ENCODE data around the gene TIMELESS. TPM values are rescaled to one million over a fixed set of nuclear protein-coding genes. Genes with fewer than 3 reads are reported as not detected.

The TIMELESS gene
- total RNA-seq, 1 donor from 2014 or later: 108 TPM

DNA sequence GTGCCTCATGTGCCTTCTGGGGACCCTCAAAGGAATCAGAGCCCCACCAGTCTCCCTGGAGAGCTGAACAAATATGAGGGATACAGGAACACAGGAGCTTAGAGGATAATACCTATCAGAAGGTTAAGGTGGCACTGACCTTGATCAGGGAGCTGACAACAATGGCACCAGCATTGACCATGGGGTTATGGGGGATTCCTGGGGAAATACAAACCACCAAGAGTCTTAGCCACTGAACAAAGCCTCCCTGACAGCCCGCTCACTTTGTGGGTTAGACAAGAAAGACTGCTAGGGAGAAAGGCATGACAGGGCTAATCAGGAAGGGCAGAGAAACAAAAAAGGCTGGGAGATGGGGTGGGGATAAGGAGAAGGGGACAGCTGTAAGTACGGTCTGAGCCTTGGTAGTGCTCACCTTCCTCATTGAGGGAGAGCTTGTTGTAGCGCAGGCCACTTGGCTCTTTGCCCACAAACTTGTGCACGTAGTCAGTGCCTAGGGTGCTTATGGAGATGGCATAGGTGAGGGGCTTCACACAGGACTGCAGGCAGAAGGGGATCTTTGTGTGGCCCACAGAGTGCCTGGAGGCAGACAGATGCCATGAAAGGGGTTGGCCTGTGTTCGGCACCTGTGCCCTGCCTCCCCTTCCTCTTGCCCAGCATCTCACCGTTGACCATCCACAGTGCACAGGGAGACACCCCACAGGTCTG is 28.4 kb upstream of the TIMELESS start:
- Mint-ChIP-seq H3K9me3 (no peaks in the 10 kb centered on the region), H3K27me3 (ENCODE audit: low read depth) (peaks cover 2% of the 10 kb centered on the region), H3K4me1 (no peaks in the 10 kb centered on the region), H3K36me3 (ENCODE audit: low read depth) (no peaks in the 10 kb centered on the region), H3K27ac (ENCODE audit: unreplicated experiment) (peak overlapping the region; percentile 62), H3K4me3 (no peak overlapping the region)
- no peak for TF ChIP-seq CTCF (conservative IDR thresholded peaks at IDR 0.05)
- DNase-seq (ENCODE audit: low read depth, low spot score): no peak

GRCh38 chr12:56476972-56477432 is 27.8 kb upstream of the TIMELESS start:
- no peaks in the 10 kb centered on the region for H3K9me3 Mint-ChIP-seq
- H3K4me1 Mint-ChIP-seq: no peaks in the 10 kb centered on the region
- no peaks in the 10 kb centered on the region for H3K27me3 Mint-ChIP-seq (ENCODE audit: low read depth)
- no peak overlapping the region for H3K4me3 Mint-ChIP-seq
- H3K27ac Mint-ChIP-seq (ENCODE audit: unreplicated experiment): no peak overlapping the region
- H3K36me3 Mint-ChIP-seq (ENCODE audit: low read depth): no peaks in the 10 kb centered on the region
- TF ChIP-seq CTCF (conservative IDR thresholded peaks at IDR 0.05): no peak
- DNase-seq (ENCODE audit: low read depth, low spot score): no peak

DNA sequence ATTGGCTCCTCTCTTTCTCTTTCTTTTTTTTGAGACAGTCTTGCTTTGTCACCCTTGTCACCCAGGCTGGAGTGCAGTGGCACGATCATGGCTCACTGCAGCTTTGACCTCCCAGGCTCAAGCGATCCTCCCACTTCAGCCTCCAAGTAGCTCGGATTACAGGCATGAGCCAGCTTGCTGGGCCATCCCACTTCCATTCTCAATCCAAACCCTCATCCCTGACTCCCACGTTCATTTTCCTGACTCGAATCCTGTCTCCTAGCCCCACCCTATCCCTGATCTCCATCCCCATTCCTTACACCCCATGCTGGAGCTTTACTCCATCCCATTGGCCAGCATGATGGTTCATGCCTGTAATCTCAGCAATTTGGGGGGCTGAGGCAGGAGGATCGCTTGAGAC is 26.9 kb upstream of the TIMELESS start:
- H3K9me3 Mint-ChIP-seq: no peaks in the 10 kb centered on the region
- no peak for DNase-seq (ENCODE audit: low read depth, low spot score)
- H3K4me1 Mint-ChIP-seq: no peaks in the 10 kb centered on the region
- no peak overlapping the region for H3K4me3 Mint-ChIP-seq
- no peaks in the 10 kb centered on the region for H3K27me3 Mint-ChIP-seq (ENCODE audit: low read depth)
- no peak for TF ChIP-seq CTCF (conservative IDR thresholded peaks at IDR 0.05)
- H3K36me3 Mint-ChIP-seq (ENCODE audit: low read depth): no peaks in the 10 kb centered on the region
- no peak overlapping the region for H3K27ac Mint-ChIP-seq (ENCODE audit: unreplicated experiment)

DNA sequence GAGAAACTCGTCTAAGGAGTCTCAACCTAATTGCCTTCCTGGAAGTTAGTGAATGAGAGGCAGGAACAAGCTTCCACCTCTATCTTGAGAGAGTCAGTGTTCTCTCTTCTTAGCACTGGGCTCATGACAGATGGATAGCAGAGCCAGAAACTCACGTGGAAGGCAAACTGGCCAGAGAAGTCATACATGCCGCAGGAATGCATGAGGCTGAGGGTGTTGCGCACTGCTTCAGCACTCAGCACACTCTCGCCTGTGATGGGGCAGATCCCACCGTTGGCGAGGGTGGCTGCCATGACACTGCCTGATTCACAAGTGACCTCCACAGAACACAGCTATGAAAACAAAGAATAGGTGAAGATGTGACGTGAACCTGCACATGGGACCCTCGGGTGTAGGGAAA is 25.2 kb upstream of the TIMELESS start:
- Mint-ChIP-seq H3K27me3 (ENCODE audit: low read depth) (no peaks in the 10 kb centered on the region), H3K4me1 (peaks cover 8% of the 10 kb centered on the region), H3K27ac (ENCODE audit: unreplicated experiment) (no peak overlapping the region), H3K36me3 (ENCODE audit: low read depth) (peaks cover 4% of the 10 kb centered on the region), H3K4me3 (no peak overlapping the region), H3K9me3 (no peaks in the 10 kb centered on the region)
- no peak for TF ChIP-seq CTCF (conservative IDR thresholded peaks at IDR 0.05)
- no peak for DNase-seq (ENCODE audit: low read depth, low spot score)

- no peak for DNase-seq (ENCODE audit: low read depth, low spot score)
- TF ChIP-seq CTCF (conservative IDR thresholded peaks at IDR 0.05): no peak
- Mint-ChIP-seq H3K27ac (ENCODE audit: unreplicated experiment) (peak overlapping the region; percentile 96), H3K36me3 (ENCODE audit: low read depth) (peaks cover 4% of the 10 kb centered on the region), H3K4me3 (peak overlapping the region; percentile 91), H3K27me3 (ENCODE audit: low read depth) (no peaks in the 10 kb centered on the region), H3K9me3 (no peaks in the 10 kb centered on the region), H3K4me1 (peaks cover 20% of the 10 kb centered on the region)
Measured at GRCh38 chr12:56469007-56469930, 20.0 kb upstream of the TIMELESS start.
